Measurements from ENCODE around the gene LZTS2.

- TF ChIP-seq, protein P1, sequence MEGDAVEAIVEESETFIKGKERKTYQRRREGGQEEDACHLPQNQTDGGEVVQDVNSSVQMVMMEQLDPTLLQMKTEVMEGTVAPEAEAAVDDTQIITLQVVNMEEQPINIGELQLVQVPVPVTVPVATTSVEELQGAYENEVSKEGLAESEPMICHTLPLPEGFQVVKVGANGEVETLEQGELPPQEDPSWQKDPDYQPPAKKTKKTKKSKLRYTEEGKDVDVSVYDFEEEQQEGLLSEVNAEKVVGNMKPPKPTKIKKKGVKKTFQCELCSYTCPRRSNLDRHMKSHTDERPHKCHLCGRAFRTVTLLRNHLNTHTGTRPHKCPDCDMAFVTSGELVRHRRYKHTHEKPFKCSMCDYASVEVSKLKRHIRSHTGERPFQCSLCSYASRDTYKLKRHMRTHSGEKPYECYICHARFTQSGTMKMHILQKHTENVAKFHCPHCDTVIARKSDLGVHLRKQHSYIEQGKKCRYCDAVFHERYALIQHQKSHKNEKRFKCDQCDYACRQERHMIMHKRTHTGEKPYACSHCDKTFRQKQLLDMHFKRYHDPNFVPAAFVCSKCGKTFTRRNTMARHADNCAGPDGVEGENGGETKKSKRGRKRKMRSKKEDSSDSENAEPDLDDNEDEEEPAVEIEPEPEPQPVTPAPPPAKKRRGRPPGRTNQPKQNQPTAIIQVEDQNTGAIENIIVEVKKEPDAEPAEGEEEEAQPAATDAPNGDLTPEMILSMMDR (IDR thresholded peaks at IDR 0.05; ENCODE audit: poor library complexity): no peak
- no peak for TF ChIP-seq EZH2 (IDR thresholded peaks at IDR 0.05; ENCODE audit: borderline replicate concordance)
Observed at GRCh38 chr10:100983868-100984671, 15.5 kb upstream of the LZTS2 start.

Data from hepatocyte (in vitro differentiated cells).